Body of pancreas (tissue), 4 donors: Measurements from ENCODE around the gene PI4K2B. TPM values are rescaled to one million over a fixed set of nuclear protein-coding genes. Genes with fewer than 3 reads are reported as not detected.

Experiments used
- ATAC-seq: fragments of 150-250 bp; one replicate; pipeline ENCODE4 v1.9.1; 2016
- DNase-seq, 4 donors: peaks; one replicate each; pipeline ENCODE4 v3.0.0-alpha.2; 2019
- H3K27ac ChIP-seq, 4 donors: fragments of 200-600 bp; sonication (generic); 1 replicate in 3 of 4; 2 replicates in 1 of 4; pipeline versions ENCODE4 v1.5.1 to v1.6.1; 2016 to 2019; ENCODE audit warnings: mild to moderate bottlenecking in 1 of 4, mixed read lengths in 1 of 4, moderate library complexity in 1 of 4
- H3K27me3 ChIP-seq, 2 donors: fragments of 200-600 bp; sonication (generic); one replicate each; pipeline ENCODE4 v1.6.0; 2016; ENCODE audit warnings: mild to moderate bottlenecking in 1 of 2
- H3K36me3 ChIP-seq, 2 donors: fragments of 200-600 bp; sonication (generic); replicated peaks in 1 of 2; 2 replicates each; pipeline ENCODE4 v1.5.1; 2016; ENCODE audit warnings: low read depth in 2 of 2; ENCODE audit not compliant: insufficient read depth in 1 of 2
- H3K4me1 ChIP-seq: fragments of 200-600 bp; sonication (generic); one replicate; pipeline ENCODE4 v1.6.0; 2016
- H3K4me3 ChIP-seq, 2 donors: fragments of 200-600 bp; sonication (generic); 1 replicate in 1 of 2; 2 replicates in 1 of 2; pipeline ENCODE4 v1.5.1; 2016 to 2019
- H3K9me3 ChIP-seq, 3 donors: fragments of 200-600 bp; sonication (generic); 1 replicate in 2 of 3; 2 replicates in 1 of 3; pipeline ENCODE4 v1.5.1; 2016
- POLR2A ChIP-seq, 3 donors: fragments of 450-650 bp; IDR thresholded peaks; one replicate each; pipeline ENCODE4 v1.6.1; 2016; ENCODE audit warnings: antibody characterized with exemption in 3 of 3, mild to moderate bottlenecking in 2 of 3
- WGBS, 2 donors: methylation state at CpG; one replicate each; pipeline ENCODE4 v1.1.5; 2017; 5-methylcytosine and 5-hydroxymethylcytosine counted together
- intact Hi-C: fragments of 100-400 bp; cut with DNase I; formaldehyde crosslinking; loops from one replicate; pipeline ENCODE4 v1.15.1; 2023
- total RNA-seq, 2 donors: library from RNA; depleted of rRNA; stranded (reverse); fragments of >200 nt; gene quantifications; one replicate each; pipeline ENCODE4 v1.1.0, GENCODE V29; 2016
- TF ChIP-seq, protein P1 (sequence below), 7 experiments: fragments of 450-650 bp in 4 of 7; fragments of 200-600 bp in 3 of 7; sonication (generic) in 3 of 7; IDR thresholded peaks; one replicate each; pipeline ENCODE4 v1.5.1; 2016 to 2019; ENCODE audit warnings: antibody characterized with exemption in 7 of 7

Gene PI4K2B
- total RNA-seq, 2 donors from 2014 or later, result 5.3 to 16.3 TPM

- Histone ChIP-seq H3K4me3 (no peak overlapping the region), H3K36me3 (no peaks in the 10 kb centered on the region), H3K27me3 (no peaks in the 10 kb centered on the region), H3K27ac (no peak overlapping the region), H3K4me1 (peaks cover 14% of the 10 kb centered on the region), H3K9me3 (no peaks in the 10 kb centered on the region)
- intact Hi-C loops, result no loop called here
- no peak for DNase-seq
- TF ChIP-seq POLR2A (IDR thresholded peaks at IDR 0.05), result no peak
- TF ChIP-seq, protein P1, sequence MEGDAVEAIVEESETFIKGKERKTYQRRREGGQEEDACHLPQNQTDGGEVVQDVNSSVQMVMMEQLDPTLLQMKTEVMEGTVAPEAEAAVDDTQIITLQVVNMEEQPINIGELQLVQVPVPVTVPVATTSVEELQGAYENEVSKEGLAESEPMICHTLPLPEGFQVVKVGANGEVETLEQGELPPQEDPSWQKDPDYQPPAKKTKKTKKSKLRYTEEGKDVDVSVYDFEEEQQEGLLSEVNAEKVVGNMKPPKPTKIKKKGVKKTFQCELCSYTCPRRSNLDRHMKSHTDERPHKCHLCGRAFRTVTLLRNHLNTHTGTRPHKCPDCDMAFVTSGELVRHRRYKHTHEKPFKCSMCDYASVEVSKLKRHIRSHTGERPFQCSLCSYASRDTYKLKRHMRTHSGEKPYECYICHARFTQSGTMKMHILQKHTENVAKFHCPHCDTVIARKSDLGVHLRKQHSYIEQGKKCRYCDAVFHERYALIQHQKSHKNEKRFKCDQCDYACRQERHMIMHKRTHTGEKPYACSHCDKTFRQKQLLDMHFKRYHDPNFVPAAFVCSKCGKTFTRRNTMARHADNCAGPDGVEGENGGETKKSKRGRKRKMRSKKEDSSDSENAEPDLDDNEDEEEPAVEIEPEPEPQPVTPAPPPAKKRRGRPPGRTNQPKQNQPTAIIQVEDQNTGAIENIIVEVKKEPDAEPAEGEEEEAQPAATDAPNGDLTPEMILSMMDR (IDR thresholded peaks at IDR 0.05), result no peak
- no peak for ATAC-seq
- 83 to 89% methylated on average over 5 of the region's 5 CpGs for WGBS, 2 donors
Measured at GRCh38 chr4:25297528-25298242, 63.9 kb downstream of the PI4K2B start.

GRCh38 chr4:25299476-25300203 is 65.8 kb downstream of the PI4K2B start:
- H3K4me1 ChIP-seq, result peaks cover 14% of the 10 kb centered on the region
- intact Hi-C loops, result loop anchor here (10.0 kb wide), 1 partner anchor 55 kb away; no protein-coding TSS in a partner anchor
- H3K27ac ChIP-seq, result peak overlapping the region; percentile 23 to 59 (median 56)
- 16% methylated on average over 9 to 10 of the region's 10 CpGs for WGBS, 2 donors
- no peak overlapping the region for H3K4me3 ChIP-seq
- no peaks in the 10 kb centered on the region for H3K9me3 ChIP-seq
- H3K27me3 ChIP-seq, result no peaks in the 10 kb centered on the region
- H3K36me3 ChIP-seq, result no peaks in the 10 kb centered on the region
- ATAC-seq (peak; percentile 90), DNase-seq (peak; percentile 48 to 74 (median 72))
- no peak for TF ChIP-seq POLR2A (IDR thresholded peaks at IDR 0.05)
- TF ChIP-seq, protein P1 (IDR thresholded peaks at IDR 0.05), result peak in 3 of 7 experiments; percentile 27 to 44 (median 40)

DNA sequence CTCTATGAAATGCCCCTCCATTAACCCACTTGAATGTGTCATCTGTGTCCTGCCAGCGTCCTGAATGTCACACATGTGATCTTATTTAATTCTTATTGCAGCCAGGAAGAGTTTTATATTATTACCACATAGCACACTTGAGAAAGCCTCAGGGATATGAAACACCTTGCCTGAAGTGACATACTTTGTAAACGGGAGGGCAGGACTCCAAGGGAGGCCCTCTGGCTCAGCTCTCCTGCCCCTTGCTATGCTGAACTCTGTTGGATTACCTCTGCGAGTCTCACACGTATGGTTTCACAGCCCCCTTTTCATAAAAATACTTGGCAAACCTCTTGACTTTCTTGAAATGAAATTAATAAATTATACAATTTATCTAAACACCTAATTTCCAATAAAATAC is 67.6 kb downstream of the PI4K2B start:
- Histone ChIP-seq H3K4me1 (peaks cover 14% of the 10 kb centered on the region), H3K27ac (no peak overlapping the region), H3K27me3 (no peaks in the 10 kb centered on the region), H3K9me3 (no peaks in the 10 kb centered on the region), H3K36me3 (no peaks in the 10 kb centered on the region), H3K4me3 (no peak overlapping the region)
- 79 to 93% methylated on average over 4 of the region's 4 CpGs for WGBS, 2 donors
- TF ChIP-seq, protein P1 (IDR thresholded peaks at IDR 0.05), result no peak
- no peak for TF ChIP-seq POLR2A (IDR thresholded peaks at IDR 0.05)
- ATAC-seq (no peak), DNase-seq (no peak)
- intact Hi-C loops, result loop anchor here (10.0 kb wide), 1 partner anchor 57 kb away; no protein-coding TSS in a partner anchor

DNA sequence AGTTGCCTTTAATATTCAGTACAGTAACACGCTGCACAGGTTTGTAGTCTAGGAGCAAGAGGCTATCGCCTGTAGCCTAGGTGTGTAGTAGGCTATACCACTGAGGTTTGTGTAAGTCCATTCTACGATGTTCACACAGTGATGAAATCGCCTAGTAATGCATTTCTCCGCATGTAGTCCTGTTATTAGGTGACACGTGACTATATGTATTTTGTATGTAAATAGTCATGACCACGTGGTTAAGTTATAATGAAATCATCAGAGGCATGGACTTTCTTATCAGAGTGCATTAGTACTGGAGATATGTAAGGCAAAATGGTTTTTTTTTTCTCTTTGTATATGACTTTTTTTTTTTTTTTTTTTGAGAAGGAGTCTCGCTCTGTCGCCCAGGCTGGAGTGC is 68.8 kb downstream of the PI4K2B start:
- Histone ChIP-seq H3K9me3 (no peaks in the 10 kb centered on the region), H3K4me3 (no peak overlapping the region), H3K27ac (no peak overlapping the region), H3K36me3 (no peaks in the 10 kb centered on the region), H3K4me1 (peaks cover 14% of the 10 kb centered on the region), H3K27me3 (no peaks in the 10 kb centered on the region)
- ATAC-seq, result no peak
- no peak for DNase-seq
- WGBS, 2 donors, result 79 to 84% methylated on average over 9 of the region's 9 CpGs
- intact Hi-C loops, result loop anchor here (10.0 kb wide), 1 partner anchor 58 kb away; no protein-coding TSS in a partner anchor
- TF ChIP-seq POLR2A (IDR thresholded peaks at IDR 0.05), result no peak
- TF ChIP-seq, protein P1 (IDR thresholded peaks at IDR 0.05), result no peak
